ENCODE results near the gene MERTK. TPM values are rescaled to one million over a fixed set of nuclear protein-coding genes. Genes with fewer than 3 reads are reported as not detected.

MERTK gene
- total RNA-seq, 1 donor from 2014 or later: 4.7 TPM

GRCh38 chr2:112008910-112009485 is 110.6 kb downstream of the MERTK start:
- no peak for DNase-seq
- Histone ChIP-seq H3K27me3 (ENCODE audit: low read depth) (no peaks in the 10 kb centered on the region), H3K27ac (replicated peaks) (no peak overlapping the region), H3K4me1 (no peaks in the 10 kb centered on the region), H3K9me3 (replicated peaks) (no peaks in the 10 kb centered on the region), H3K4me3 (no peak overlapping the region), H3K36me3 (peaks cover 72% of the 10 kb centered on the region)
- no peak for TF ChIP-seq CTCF (IDR thresholded peaks at IDR 0.05; ENCODE audit: borderline replicate concordance)
- intact Hi-C loops (cut with micrococcal nuclease): no loop called here

- intact Hi-C loops (cut with micrococcal nuclease): no loop called here
- Histone ChIP-seq H3K36me3 (peaks cover 66% of the 10 kb centered on the region), H3K27me3 (ENCODE audit: low read depth) (no peaks in the 10 kb centered on the region), H3K4me3 (no peak overlapping the region), H3K9me3 (replicated peaks) (no peaks in the 10 kb centered on the region), H3K4me1 (no peaks in the 10 kb centered on the region), H3K27ac (replicated peaks) (no peak overlapping the region)
- no peak for TF ChIP-seq CTCF (IDR thresholded peaks at IDR 0.05; ENCODE audit: borderline replicate concordance)
- no peak for DNase-seq
Measured at GRCh38 chr2:112010751-112011150, 112.3 kb downstream of the MERTK start.

- DNase-seq: no peak
- H3K4me1 ChIP-seq: no peaks in the 10 kb centered on the region
- no peaks in the 10 kb centered on the region for H3K27me3 ChIP-seq (ENCODE audit: low read depth)
- H3K27ac ChIP-seq (replicated peaks): no peak overlapping the region
- intact Hi-C loops (cut with micrococcal nuclease): no loop called here
- no peaks in the 10 kb centered on the region for H3K9me3 ChIP-seq (replicated peaks)
- peaks cover 56% of the 10 kb centered on the region for H3K36me3 ChIP-seq
- H3K4me3 ChIP-seq: no peak overlapping the region
- no peak for TF ChIP-seq CTCF (IDR thresholded peaks at IDR 0.05; ENCODE audit: borderline replicate concordance)
Measured at GRCh38 chr2:112012556-112012955, 114.1 kb downstream of the MERTK start.

- Histone ChIP-seq H3K27me3 (ENCODE audit: low read depth) (no peaks in the 10 kb centered on the region), H3K4me1 (no peaks in the 10 kb centered on the region), H3K36me3 (peaks cover 31% of the 10 kb centered on the region), H3K27ac (replicated peaks) (no peak overlapping the region), H3K4me3 (no peak overlapping the region), H3K9me3 (replicated peaks) (no peaks in the 10 kb centered on the region)
- no peak for DNase-seq
- no peak for TF ChIP-seq CTCF (IDR thresholded peaks at IDR 0.05; ENCODE audit: borderline replicate concordance)
- intact Hi-C loops (cut with micrococcal nuclease): no loop called here
Measured at GRCh38 chr2:112018846-112019245, 120.4 kb downstream of the MERTK start.

GRCh38 chr2:112019569-112019982 is 121.2 kb downstream of the MERTK start:
- peaks cover 26% of the 10 kb centered on the region for H3K36me3 ChIP-seq
- intact Hi-C loops (cut with micrococcal nuclease): no loop called here
- H3K27ac ChIP-seq (replicated peaks): no peak overlapping the region

More at GRCh38 chr2:112019569-112019982, 121.2 kb downstream of the MERTK start:
- no peak for DNase-seq
- H3K27me3 ChIP-seq (ENCODE audit: low read depth): no peaks in the 10 kb centered on the region
- TF ChIP-seq CTCF (IDR thresholded peaks at IDR 0.05; ENCODE audit: borderline replicate concordance): no peak
- H3K4me1 ChIP-seq: no peaks in the 10 kb centered on the region
- no peak overlapping the region for H3K4me3 ChIP-seq
- no peaks in the 10 kb centered on the region for H3K9me3 ChIP-seq (replicated peaks)
